Endothelial cell of umbilical vein (primary cell): ENCODE results near the gene GTF2H4. TPM values are rescaled to one million over a fixed set of nuclear protein-coding genes. Genes with fewer than 3 reads are reported as not detected.

Source experiments
- BruUV-seq: library from RNA; stranded (reverse); fragments of 400-500 nt; replicated peaks from 2 replicates; lab custom pipeline; 2021; lab: Mats Ljungman, UMichigan
- CTCF ChIA-PET: fragments of 300-600, 350-600 bp; sonication (Branson Sonifier 250); formaldehyde crosslinking; loops from one replicate; lab custom pipeline; 2021; ENCODE audit warnings: antibody characterized with exemption, inconsistent platforms; lab: Charles Lee
- POLR2A ChIA-PET: fragments of 300-600, 350-600 bp; sonication (Branson Sonifier 250); formaldehyde crosslinking; loops from one replicate; lab custom pipeline; 2021; ENCODE audit warnings: antibody characterized with exemption, inconsistent platforms; lab: Charles Lee
- DNase-seq: peaks from one replicate; pipeline ENCODE4 v3.0.0-alpha.2; 2011; ENCODE audit warnings: low read depth, low spot score
- FAIRE-seq: peaks from 2 replicates; lab custom pipeline; 2011; peaks lifted over from hg19 to GRCh38; lab: Jason Lieb, UNC
- H2AFZ ChIP-seq: 2 replicates; pipeline ENCODE4 v1.6.0; 2012; ENCODE audit warnings: low read depth, low read length, control low read depth, inconsistent platforms
- H3K27ac ChIP-seq: 2 replicates; pipeline ENCODE4 v1.5.1; 2011; ENCODE audit warnings: low read depth, mild to moderate bottlenecking, control low read depth, low read length, moderate library complexity; ENCODE audit not compliant: insufficient read depth
- H3K27me3 ChIP-seq, 2 experiments: 2 replicates each; pipeline versions ENCODE4 v1.6.0 to v1.6.1; 2011; ENCODE audit warnings: low read length in 2 of 2, mixed read lengths in 1 of 2; ENCODE audit not compliant: control insufficient read depth in 2 of 2, insufficient read depth in 2 of 2
- H3K36me3 ChIP-seq, 2 experiments: 2 replicates in 1 of 2; 3 replicates in 1 of 2; pipeline ENCODE4 v1.5.1; 2011; ENCODE audit warnings: low read length in 2 of 2, mild to moderate bottlenecking in 1 of 2, moderate library complexity in 1 of 2; ENCODE audit not compliant: control insufficient read depth in 2 of 2, insufficient read depth in 2 of 2; ENCODE audit errors: extremely low read depth in 1 of 2
- H3K4me1 ChIP-seq: 3 replicates; pipeline ENCODE4 v1.5.1; 2011; ENCODE audit warnings: mild to moderate bottlenecking, low read length; ENCODE audit not compliant: control insufficient read depth, insufficient read depth; ENCODE audit errors: extremely low read depth
- H3K4me2 ChIP-seq: 2 replicates; pipeline ENCODE4 v1.6.1; 2011; ENCODE audit warnings: low read length, control low read depth, mixed read lengths; ENCODE audit not compliant: insufficient read depth
- H3K4me3 ChIP-seq, 3 experiments: fragments of 200-600 bp in 1 of 3; sonication (generic), shearing (Covaris generic) in 1 of 3; replicated peaks in 1 of 3; 2 replicates each; pipeline ENCODE4 v1.5.1; 2011 to 2016; ENCODE audit warnings: control low read depth in 3 of 3, low read length in 3 of 3, mild to moderate bottlenecking in 2 of 3, inconsistent platforms in 1 of 3, low read depth in 1 of 3, moderate library complexity in 1 of 3; ENCODE audit not compliant: insufficient read depth in 1 of 3
- H3K79me2 ChIP-seq: 2 replicates; pipeline ENCODE4 v1.6.0; 2012; ENCODE audit warnings: low read length, inconsistent platforms; ENCODE audit not compliant: control insufficient read depth, insufficient read depth
- H3K9ac ChIP-seq: replicated peaks from 2 replicates; pipeline ENCODE3; 2011; ENCODE audit warnings: low read length, control low read depth; ENCODE audit not compliant: insufficient read depth; ENCODE audit errors: extremely low read depth
- H3K9me1 ChIP-seq: replicated peaks from 3 replicates; pipeline ENCODE4 v1.6.0; 2011; ENCODE audit warnings: mild to moderate bottlenecking, low read length; ENCODE audit not compliant: control insufficient read depth, insufficient read depth; ENCODE audit errors: extremely low read depth
- H3K9me3 ChIP-seq: replicated peaks from 2 replicates; pipeline ENCODE4 v1.5.1; 2012; ENCODE audit warnings: low read length, inconsistent platforms; ENCODE audit not compliant: control insufficient read depth, insufficient read depth
- H4K20me1 ChIP-seq: replicated peaks from 2 replicates; pipeline ENCODE3; 2011; ENCODE audit warnings: mild to moderate bottlenecking, low read length; ENCODE audit not compliant: control insufficient read depth, insufficient read depth; ENCODE audit errors: extremely low read depth
- EZH2 ChIP-seq: IDR thresholded peaks from 2 replicates; pipeline ENCODE4 v1.6.1; 2012; ENCODE audit warnings: borderline replicate concordance, low read depth, mild to moderate bottlenecking, moderate library complexity, low read length, inconsistent platforms; ENCODE audit not compliant: severe bottlenecking
- FOS ChIP-seq: IDR thresholded peaks from 2 replicates; pipeline ENCODE4 v1.6.1; 2011; ENCODE audit warnings: mild to moderate bottlenecking, low read length, moderate library complexity, borderline replicate concordance; ENCODE audit not compliant: insufficient read depth
- GATA2 ChIP-seq: IDR thresholded peaks from 2 replicates; pipeline ENCODE4 v1.7.0; 2011; ENCODE audit warnings: low read depth, mild to moderate bottlenecking, moderate library complexity, mixed read lengths, low read length; ENCODE audit not compliant: insufficient read length, insufficient read depth
- JUN ChIP-seq: IDR thresholded peaks from 2 replicates; pipeline ENCODE4 v1.6.1; 2011; ENCODE audit warnings: borderline replicate concordance, low read depth; ENCODE audit not compliant: insufficient read length, insufficient read depth
- MYC ChIP-seq: IDR thresholded peaks from one replicate; pipeline ENCODE4 v1.6.1; 2011; ENCODE audit warnings: mild to moderate bottlenecking, low read depth, low read length
- POLR2A ChIP-seq: IDR thresholded peaks from 2 replicates; pipeline ENCODE4 v1.6.1; 2012; ENCODE audit warnings: low read depth, mild to moderate bottlenecking, control low read depth, low read length
- POLR2AphosphoS5 ChIP-seq: IDR thresholded peaks from 2 replicates; pipeline ENCODE4 v1.6.1; 2012; ENCODE audit warnings: low read depth, mild to moderate bottlenecking, control low read depth, low read length, moderate library complexity; ENCODE audit not compliant: insufficient read depth
- dilution Hi-C: fragments of 300-500 bp; cut with MboI; formaldehyde crosslinking; loops from one replicate; pipeline ENCODE4 v1.15.0; 2019; ENCODE audit warnings: low sequenced_read_pairs; ENCODE audit not compliant: extremely low pct_ligation_motif_present
- intact Hi-C: fragments of 100-400 bp; cut with micrococcal nuclease; formaldehyde crosslinking; loops from one replicate; pipeline ENCODE4 v1.10.0; 2022
- polyA plus RNA-seq, 4 experiments: library from polyadenylated mRNA; depleted of rRNA in 3 of 4; stranded (reverse) in 3 of 4; unstranded in 1 of 4; fragments of >200 nt; gene quantifications; 2 replicates each; pipeline versions ENCODE4 v1.2.1 to v1.2.3, GENCODE V29; 2011 to 2012; ENCODE audit warnings: missing spikeins in 1 of 4
- total RNA-seq: library from RNA; stranded (reverse); gene quantifications from 2 replicates; pipeline ENCODE4 v1.2.3, GENCODE V29; 2021
- TF ChIP-seq, protein P1 (sequence below), 2 donors: IDR thresholded peaks; 1 replicate in 1 of 2; 2 replicates in 1 of 2; pipeline ENCODE4 v1.5.1; 2011; ENCODE audit warnings: low read length in 2 of 2, mild to moderate bottlenecking in 2 of 2, moderate library complexity in 2 of 2, control low read depth in 1 of 2, inconsistent platforms in 1 of 2, low read depth in 1 of 2; ENCODE audit not compliant: insufficient read depth in 1 of 2; ENCODE audit errors: extremely low read depth in 1 of 2
- TF ChIP-seq, protein P2 (sequence below): IDR thresholded peaks from 2 replicates; pipeline ENCODE4 v1.6.1; 2011; ENCODE audit not compliant: insufficient read depth, insufficient read length

The GTF2H4 gene
- total and polyA plus RNA-seq, 2 donors (not counting 3 experiments of a cell fraction or from before 2014, with no cell fraction given), result 40.5 to 52.6 TPM

DNA sequence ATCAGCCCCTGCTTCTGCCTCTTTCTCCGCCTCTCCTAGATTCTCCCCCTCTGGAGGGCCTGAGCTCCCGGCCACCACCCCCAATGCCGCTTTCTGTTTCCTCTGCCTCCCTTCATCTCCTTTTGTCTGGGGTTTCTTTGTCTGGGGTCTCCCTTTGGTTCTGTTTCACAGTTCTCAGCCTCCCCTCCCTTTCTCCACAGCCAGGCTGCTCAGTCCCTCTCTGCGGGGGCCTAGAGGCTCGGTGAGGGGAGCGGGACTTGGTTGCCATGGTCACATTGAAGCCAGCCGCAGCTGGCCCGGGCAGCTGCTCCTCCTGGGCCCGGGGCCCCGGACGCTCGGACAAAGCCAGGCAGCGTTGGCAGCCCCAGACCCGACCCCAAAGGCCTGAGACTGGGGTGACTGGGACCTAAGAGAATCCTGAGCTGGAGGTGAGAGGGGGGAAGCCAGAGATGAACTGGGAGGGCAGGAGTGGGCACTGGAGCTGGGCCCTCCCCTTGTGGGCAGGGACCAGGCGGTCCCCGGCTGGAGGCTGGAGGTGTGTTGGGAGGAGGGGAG, 27.2 kb upstream of the GTF2H4 start:
- no peaks in the 10 kb centered on the region for H3K79me2 ChIP-seq
- no peak overlapping the region for H3K9ac ChIP-seq
- no peak overlapping the region for H3K4me2 ChIP-seq
- no peaks in the 10 kb centered on the region for H3K9me1 ChIP-seq
- FAIRE-seq, result no peak
- intact Hi-C loops, result no loop called here
- H3K36me3 ChIP-seq, result no peaks in the 10 kb centered on the region
- no peak overlapping the region for H3K4me3 ChIP-seq
- no peak overlapping the region for H2AFZ ChIP-seq
- no TSS peak for BruUV-seq
- ChIA-PET CTCF (interaction anchor here (0.9 to 7.0 kb wide), 4 partner anchors 32 to 206 kb away, joined by 3 to 36 read pairs (median 5); no protein-coding TSS in a partner anchor), POLR2A (no interaction called here)
- no peak for DNase-seq
- dilution Hi-C loops, result loop anchor here (25.0 kb wide), 1 partner anchor 143 kb away; the partner anchor contains the start of genes FLOT1 and IER3
- no peaks in the 10 kb centered on the region for H3K9me3 ChIP-seq
- H4K20me1 ChIP-seq, result no peaks in the 10 kb centered on the region
- TF ChIP-seq POLR2A, result no peak
- TF ChIP-seq, protein P1, sequence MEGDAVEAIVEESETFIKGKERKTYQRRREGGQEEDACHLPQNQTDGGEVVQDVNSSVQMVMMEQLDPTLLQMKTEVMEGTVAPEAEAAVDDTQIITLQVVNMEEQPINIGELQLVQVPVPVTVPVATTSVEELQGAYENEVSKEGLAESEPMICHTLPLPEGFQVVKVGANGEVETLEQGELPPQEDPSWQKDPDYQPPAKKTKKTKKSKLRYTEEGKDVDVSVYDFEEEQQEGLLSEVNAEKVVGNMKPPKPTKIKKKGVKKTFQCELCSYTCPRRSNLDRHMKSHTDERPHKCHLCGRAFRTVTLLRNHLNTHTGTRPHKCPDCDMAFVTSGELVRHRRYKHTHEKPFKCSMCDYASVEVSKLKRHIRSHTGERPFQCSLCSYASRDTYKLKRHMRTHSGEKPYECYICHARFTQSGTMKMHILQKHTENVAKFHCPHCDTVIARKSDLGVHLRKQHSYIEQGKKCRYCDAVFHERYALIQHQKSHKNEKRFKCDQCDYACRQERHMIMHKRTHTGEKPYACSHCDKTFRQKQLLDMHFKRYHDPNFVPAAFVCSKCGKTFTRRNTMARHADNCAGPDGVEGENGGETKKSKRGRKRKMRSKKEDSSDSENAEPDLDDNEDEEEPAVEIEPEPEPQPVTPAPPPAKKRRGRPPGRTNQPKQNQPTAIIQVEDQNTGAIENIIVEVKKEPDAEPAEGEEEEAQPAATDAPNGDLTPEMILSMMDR (IDR thresholded peaks at IDR 0.05; ENCODE audit: extremely low read depth in 1 of 2, insufficient read depth in 1 of 2, low read depth in 1 of 2, low read length in 2 of 2), result no peak
- TF ChIP-seq, protein P2, sequence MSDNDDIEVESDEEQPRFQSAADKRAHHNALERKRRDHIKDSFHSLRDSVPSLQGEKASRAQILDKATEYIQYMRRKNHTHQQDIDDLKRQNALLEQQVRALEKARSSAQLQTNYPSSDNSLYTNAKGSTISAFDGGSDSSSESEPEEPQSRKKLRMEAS, result no peak
- no peak for TF ChIP-seq MYC
- TF ChIP-seq POLR2AphosphoS5, result no peak
- no peak for TF ChIP-seq GATA2
- TF ChIP-seq FOS, result no peak
- TF ChIP-seq EZH2, result no peak
- no peak for TF ChIP-seq JUN
- peaks cover 0 to 2% of the 10 kb centered on the region in 2 experiments for H3K27me3 ChIP-seq
- H3K27ac ChIP-seq, result no peak overlapping the region
- peaks cover 21% of the 10 kb centered on the region for H3K4me1 ChIP-seq
